Loucy (cell line): ENCODE results near the gene RB1.

Experiments used
- H2AFZ ChIP-seq: fragments of 200-600 bp; sonication (generic); 2 replicates; pipeline ENCODE4 v1.6.0; 2016; ENCODE audit warnings: antibody characterized with exemption, mild to moderate bottlenecking, low read length, moderate library complexity
- H3F3A ChIP-seq: fragments of 200-600 bp; 2 replicates; pipeline ENCODE4 v1.6.0; 2016; ENCODE audit warnings: antibody characterized with exemption, low read depth, mild to moderate bottlenecking
- H3K27me3 ChIP-seq: fragments of 200-600 bp; sonication (generic); 2 replicates; pipeline ENCODE4 v1.6.1; 2014; ENCODE audit warnings: low read length, mild to moderate bottlenecking; ENCODE audit not compliant: insufficient read depth, poor library complexity, severe bottlenecking
- H3K36me3 ChIP-seq: fragments of 200-600 bp; sonication (generic); 2 replicates; pipeline ENCODE4 v1.6.1; 2016; ENCODE audit warnings: low read length; ENCODE audit not compliant: insufficient read depth
- H3K4me1 ChIP-seq: fragments of 200-600 bp; sonication (generic); 2 replicates; pipeline ENCODE4 v1.5.1; 2014; ENCODE audit warnings: low read length, mild to moderate bottlenecking; ENCODE audit not compliant: insufficient read depth, poor library complexity, severe bottlenecking
- H3K4me2 ChIP-seq: fragments of 200-600 bp; sonication (generic); 2 replicates; pipeline ENCODE4 v1.6.0; 2014; ENCODE audit warnings: antibody characterized with exemption, low read length, low read depth, mild to moderate bottlenecking; ENCODE audit not compliant: poor library complexity, severe bottlenecking
- H3K4me3 ChIP-seq: fragments of 200-600 bp; sonication (generic); 2 replicates; pipeline ENCODE4 v1.5.1; 2014; ENCODE audit warnings: low read length, mild to moderate bottlenecking, mixed read lengths; ENCODE audit not compliant: poor library complexity, severe bottlenecking
- H3K79me2 ChIP-seq: fragments of 200-600 bp; sonication (generic); 2 replicates; pipeline ENCODE4 v1.6.1; 2014; ENCODE audit warnings: low read length; ENCODE audit not compliant: insufficient read depth
- H3K9ac ChIP-seq: fragments of 200-600 bp; sonication (generic); 2 replicates; pipeline ENCODE4 v1.6.0; 2014; ENCODE audit warnings: mild to moderate bottlenecking, low read depth, low read length, moderate library complexity; ENCODE audit not compliant: poor library complexity, severe bottlenecking
- H3K9me2 ChIP-seq: fragments of 200-600 bp; sonication (generic); replicated peaks from 2 replicates; pipeline ENCODE4 v1.6.1; 2016; ENCODE audit warnings: low read depth, low read length, mixed read lengths
- H3K9me3 ChIP-seq: fragments of 200-600 bp; sonication (generic); 2 replicates; pipeline ENCODE4 v1.6.1; 2014; ENCODE audit warnings: mild to moderate bottlenecking, antibody characterized with exemption, low read length, low read depth; ENCODE audit not compliant: insufficient read depth
- H4K20me1 ChIP-seq: fragments of 200-600 bp; sonication (generic); 2 replicates; pipeline ENCODE4 v1.6.0; 2014; ENCODE audit warnings: antibody characterized with exemption, low read length, mild to moderate bottlenecking; ENCODE audit not compliant: insufficient read depth, poor library complexity, severe bottlenecking
- CTCF ChIP-seq: fragments of 200-600 bp; sonication (generic); conservative IDR thresholded peaks from 2 replicates; pipeline ENCODE4 v1.5.1; 2014; ENCODE audit warnings: mild to moderate bottlenecking, antibody characterized with exemption, low read length
- EZH2phosphoT487 ChIP-seq: fragments of 200-600 bp; IDR thresholded peaks from 2 replicates; pipeline ENCODE4 v1.6.1; 2018; ENCODE audit warnings: antibody characterized with exemption, mild to moderate bottlenecking, moderate library complexity, borderline replicate concordance

Gene RB1

GRCh38 chr13:48318821-48319511 is 15.4 kb downstream of the RB1 start:
- peak overlapping the region; percentile 80 for H3K4me2 ChIP-seq
- H3K27me3 ChIP-seq = no peaks in the 10 kb centered on the region
- H3K36me3 ChIP-seq = 0 out of 2 replicates have a peak, but pooled peaks cover 4% of the 10 kb centered on the region
- H3F3A ChIP-seq = no peaks in the 10 kb centered on the region; the same call in 1 of the 2 replicates
- H3K9me2 ChIP-seq = no peaks in the 10 kb centered on the region
- peaks cover 10% of the 10 kb centered on the region for H3K9me3 ChIP-seq
- H4K20me1 ChIP-seq = peaks cover 14% of the 10 kb centered on the region
- peak overlapping the region; percentile 22; the same call in 1 of the 2 replicates for H2AFZ ChIP-seq
- H3K9ac ChIP-seq = peak overlapping the region; percentile 92
- peak overlapping the region; percentile 80 for H3K4me3 ChIP-seq
- no peak for TF ChIP-seq EZH2phosphoT487
- TF ChIP-seq CTCF = no peak
- H3K4me1 ChIP-seq = peaks cover 4% of the 10 kb centered on the region
- peaks cover 100% of the 10 kb centered on the region for H3K79me2 ChIP-seq

GRCh38 chr13:48319531-48320398 is 16.2 kb downstream of the RB1 start:
- 0 out of 2 replicates have a peak, but pooled peaks cover 4% of the 10 kb centered on the region for H3K36me3 ChIP-seq
- peak overlapping the region; percentile 80 for H3K4me3 ChIP-seq
- no peaks in the 10 kb centered on the region; the same call in 1 of the 2 replicates for H3F3A ChIP-seq
- peak overlapping the region; percentile 80 for H3K4me2 ChIP-seq
- no peaks in the 10 kb centered on the region for H3K9me2 ChIP-seq
- peaks cover 100% of the 10 kb centered on the region for H3K79me2 ChIP-seq
- H3K4me1 ChIP-seq = peaks cover 8% of the 10 kb centered on the region
- H3K27me3 ChIP-seq = no peaks in the 10 kb centered on the region
- TF ChIP-seq CTCF (no peak), EZH2phosphoT487 (no peak)
- no peak overlapping the region for H2AFZ ChIP-seq
- peak overlapping the region; percentile 92 for H3K9ac ChIP-seq
- peaks cover 10% of the 10 kb centered on the region for H3K9me3 ChIP-seq
- H4K20me1 ChIP-seq = peaks cover 19% of the 10 kb centered on the region

- Histone ChIP-seq H3K9me2 (no peaks in the 10 kb centered on the region), H3K36me3 (0 out of 2 replicates have a peak, but pooled peaks cover 4% of the 10 kb centered on the region), H3K9ac (peak overlapping the region; percentile 92), H3K4me1 (peaks cover 8% of the 10 kb centered on the region), H2AFZ (no peak overlapping the region), H3K4me2 (peak overlapping the region; percentile 80), H3K79me2 (peaks cover 100% of the 10 kb centered on the region), H4K20me1 (peaks cover 13% of the 10 kb centered on the region), H3F3A (no peaks in the 10 kb centered on the region; the same call in 1 of the 2 replicates), H3K9me3 (peaks cover 10% of the 10 kb centered on the region), H3K4me3 (peak overlapping the region; percentile 80), H3K27me3 (no peaks in the 10 kb centered on the region)
- TF ChIP-seq CTCF = no peak
- TF ChIP-seq EZH2phosphoT487 = no peak
Observed at GRCh38 chr13:48320399-48320790, 16.8 kb downstream of the RB1 start.
